Activated T-helper 1 cell treated with anti-CD3 and anti-CD28 coated beads, Interleukin-2, amount 50 U/mL, for 16 hours (primary cell): ENCODE measurements around the gene NAP1L4.

Source experiments
- DNase-seq, 2 donors: peaks; one replicate each; pipeline ENCODE4 v3.0.0-alpha.2; 2020; ENCODE audit warnings: low read depth in 1 of 2, low spot score in 1 of 2

The NAP1L4 gene

DNA sequence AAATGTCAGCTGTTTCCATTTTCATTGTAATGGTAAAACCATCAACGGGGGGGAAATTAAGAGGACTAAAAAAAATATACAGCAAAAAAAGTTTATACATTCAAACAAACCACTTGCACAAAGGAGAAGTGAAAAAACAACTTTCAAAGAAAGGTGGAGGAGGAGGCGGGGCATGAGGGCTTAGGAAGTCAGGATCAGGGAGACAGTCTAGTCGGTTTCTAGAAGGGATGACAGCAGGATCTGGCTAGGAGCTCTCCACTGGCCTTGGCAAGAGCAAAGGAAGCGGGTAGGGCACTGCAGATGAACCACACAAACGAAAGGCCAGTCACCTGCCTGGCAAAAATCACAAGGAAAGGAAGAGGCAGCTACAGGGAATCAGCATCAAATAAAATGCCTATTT lies 31.0 kb downstream of the NAP1L4 start:
- no peak for DNase-seq

GRCh38 chr11:2960139-2960538 lies 32.0 kb downstream of the NAP1L4 start:
- no peak for DNase-seq

DNA sequence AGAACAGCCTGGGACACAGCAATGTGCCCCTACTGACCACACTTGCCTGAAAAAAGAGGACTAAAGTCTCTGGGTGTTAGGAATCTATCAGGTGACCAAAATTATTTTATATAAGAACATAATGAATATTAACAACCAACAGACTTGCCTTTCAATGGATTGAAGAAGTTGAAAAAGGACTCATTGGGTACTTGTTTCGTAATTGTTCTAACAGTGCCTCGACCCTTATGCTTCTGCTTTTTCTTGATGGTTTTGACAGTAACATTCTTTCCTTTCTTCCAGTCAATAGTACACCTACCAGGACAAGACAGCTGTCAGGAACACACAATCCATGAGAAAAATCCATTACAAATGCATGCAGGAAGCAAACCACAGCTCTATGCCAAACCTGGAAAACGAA lies 33.9 kb downstream of the NAP1L4 start:
- DNase-seq, result no peak

DNA sequence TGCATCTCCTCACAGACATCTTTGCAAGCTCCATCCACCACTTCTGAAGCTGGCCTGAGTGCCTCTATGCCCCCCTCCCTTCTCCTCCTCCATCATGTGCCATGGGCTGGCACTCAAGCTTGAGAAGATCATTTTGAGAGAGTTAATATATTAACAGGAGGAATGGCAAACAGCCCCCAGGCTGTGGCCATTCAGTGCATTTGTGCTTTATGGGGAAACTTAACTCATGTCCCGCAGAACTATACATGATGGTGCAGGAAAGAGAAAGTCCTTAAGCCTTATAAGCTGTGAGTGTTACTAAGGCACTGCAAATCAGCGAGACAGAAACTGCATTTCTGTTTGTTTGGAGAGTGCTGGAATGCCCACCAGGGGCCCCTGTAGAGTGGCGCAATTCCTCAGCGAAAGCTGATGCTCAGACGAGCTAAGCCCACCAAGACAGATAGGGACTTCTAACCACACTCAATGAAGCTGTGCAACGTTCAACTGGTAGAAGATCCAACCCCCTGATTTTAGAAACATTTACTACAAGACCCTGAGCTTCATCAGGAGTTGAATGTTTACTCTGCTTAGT lies 36.1 kb downstream of the NAP1L4 start:
- no peak for DNase-seq

DNA sequence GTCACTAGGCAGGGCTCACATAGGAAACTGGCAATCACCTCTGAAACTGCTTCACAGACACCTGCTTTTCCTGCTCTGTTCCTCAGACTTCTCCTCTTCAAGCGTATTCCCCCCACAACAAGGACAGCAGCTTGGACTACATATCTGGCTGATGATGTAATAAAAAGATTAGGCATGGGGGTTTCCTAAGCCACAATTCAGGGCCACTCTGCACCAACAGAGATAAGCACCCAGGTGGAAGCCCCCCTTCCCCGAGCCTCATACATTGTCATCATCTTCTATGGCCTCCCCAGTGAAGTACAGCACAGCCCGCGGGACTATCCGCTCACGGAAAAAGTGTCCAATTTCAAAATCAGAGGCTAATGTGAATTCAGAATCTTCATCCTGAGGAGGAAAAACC lies 37.9 kb downstream of the NAP1L4 start:
- no peak for DNase-seq

- DNase-seq, result no peak
Measured at GRCh38 chr11:2952290-2952689, 39.8 kb downstream of the NAP1L4 start.

DNA sequence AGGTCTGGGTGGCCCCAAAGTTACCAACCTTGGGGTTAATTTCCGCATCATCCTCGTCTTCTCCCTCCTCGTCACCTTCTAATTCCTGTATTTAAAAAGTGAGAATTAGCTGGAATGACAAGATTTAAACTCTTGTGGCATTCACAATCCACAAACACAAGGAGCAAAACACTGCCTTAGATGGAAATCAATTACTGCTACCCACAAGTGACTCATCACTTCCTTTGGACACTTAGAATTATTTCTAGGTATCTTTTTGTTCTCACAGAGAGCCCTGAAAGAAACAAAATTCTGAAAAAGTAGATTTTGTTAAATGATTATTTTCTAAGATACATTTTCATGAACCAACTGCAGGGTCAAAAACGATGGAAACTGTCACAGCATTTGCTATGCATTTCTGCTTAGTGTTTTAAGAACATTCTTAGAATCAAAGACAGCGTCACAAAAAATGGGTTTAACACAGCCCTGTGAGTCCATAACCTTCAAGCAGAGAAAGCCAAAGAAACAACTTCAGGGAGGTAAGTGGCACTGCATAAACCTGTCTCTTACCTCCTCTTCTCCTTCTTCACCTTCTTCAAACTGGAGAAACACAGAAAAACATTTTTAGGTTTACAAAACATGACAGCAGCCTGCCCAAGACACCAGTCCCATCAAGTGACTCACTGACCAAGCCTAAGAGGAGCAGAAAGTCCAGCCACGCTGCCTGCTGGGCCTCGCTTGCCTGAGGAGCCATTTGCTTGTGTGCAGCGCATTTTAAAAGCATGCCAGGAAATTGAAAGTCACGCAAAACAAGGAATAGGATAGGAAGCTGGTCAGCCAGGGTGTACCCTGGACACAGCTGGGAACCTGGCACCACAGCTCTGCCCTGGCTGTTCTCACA lies 40.7 kb downstream of the NAP1L4 start:
- no peak for DNase-seq

GRCh38 chr11:2950825-2951224 lies 41.3 kb downstream of the NAP1L4 start:
- no peak for DNase-seq

DNA sequence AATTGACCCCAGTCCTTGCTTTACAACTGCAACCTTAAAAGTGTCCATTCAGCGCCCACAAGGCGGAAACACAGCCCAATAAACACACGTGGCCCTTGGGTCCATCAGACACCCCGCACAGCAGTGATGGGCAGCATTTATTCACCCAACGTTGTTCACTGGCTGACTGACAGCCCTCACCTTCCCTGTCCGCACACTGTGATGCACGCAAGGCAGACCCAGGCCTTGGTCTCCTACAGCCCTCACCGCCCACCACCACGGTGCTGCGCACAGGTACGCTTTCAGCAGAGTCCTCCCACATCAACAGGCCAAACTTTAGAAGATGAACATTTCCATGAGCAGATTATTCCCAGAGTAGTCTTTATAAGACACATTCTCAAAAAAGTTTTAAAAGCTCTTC lies 42.2 kb downstream of the NAP1L4 start:
- no peak for DNase-seq

- DNase-seq, result no peak
Measured at GRCh38 chr11:2947744-2948143, 44.4 kb downstream of the NAP1L4 start.

DNA sequence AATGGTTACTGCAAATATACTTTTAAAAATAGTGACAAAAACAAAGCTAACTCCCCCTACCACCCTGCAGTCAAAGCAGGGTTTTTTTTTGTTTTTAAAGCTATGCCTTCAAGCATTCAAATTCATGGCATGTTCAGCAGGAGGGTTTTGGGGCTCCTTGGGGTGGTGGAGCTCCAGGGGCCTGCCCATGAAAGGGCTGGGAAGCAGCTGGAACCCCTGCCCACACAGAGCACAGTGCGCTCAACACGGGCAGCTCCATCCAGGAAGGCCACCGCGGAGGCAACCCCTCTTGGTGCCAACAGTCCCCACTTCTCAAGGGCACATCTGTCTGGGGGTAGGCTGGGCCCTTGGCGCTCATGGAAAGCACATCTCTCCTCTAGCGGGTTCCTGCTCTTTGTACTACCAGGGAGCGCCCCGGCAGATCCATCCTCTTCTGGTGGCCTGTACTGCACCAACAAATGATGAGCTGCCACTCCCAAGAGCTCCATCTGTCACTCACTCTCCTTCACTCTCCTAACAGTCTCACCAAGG lies 46.3 kb downstream of the NAP1L4 start:
- no peak for DNase-seq

DNA sequence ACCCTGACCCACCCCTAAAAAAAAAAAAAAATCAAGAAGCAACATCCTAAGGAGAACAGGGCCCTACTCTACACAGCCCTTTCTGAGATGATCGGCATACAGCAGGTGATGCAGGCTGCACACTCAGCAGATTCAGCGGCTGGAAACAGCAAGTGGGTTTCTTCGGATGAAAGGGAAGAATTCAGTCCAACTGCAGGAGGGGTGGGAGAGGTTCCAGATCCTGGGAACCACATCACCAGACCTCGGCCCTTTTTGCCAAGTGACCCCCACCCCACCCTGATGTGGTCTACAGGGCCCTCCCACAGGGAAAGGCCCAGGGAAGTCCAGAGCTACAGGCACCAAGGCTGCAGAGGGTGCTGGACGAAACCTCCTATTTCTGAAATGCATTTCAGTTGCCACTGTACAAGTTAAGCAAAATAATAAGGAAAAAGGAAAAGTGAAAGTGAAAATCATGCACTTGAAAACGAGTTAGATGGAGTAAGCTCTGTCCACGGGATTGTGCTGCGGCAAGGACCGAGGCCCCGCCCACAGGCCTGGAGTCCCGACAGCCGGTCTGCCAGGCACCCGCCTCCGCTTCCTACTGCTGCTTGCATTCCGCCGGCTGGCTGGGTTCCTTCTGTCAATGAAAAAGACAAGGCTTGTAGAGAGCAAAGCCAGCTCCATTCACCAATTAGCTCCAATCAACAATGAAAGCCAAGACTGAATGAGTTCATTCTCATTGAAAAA lies 46.9 kb downstream of the NAP1L4 start:
- no peak for DNase-seq

- no peak for DNase-seq
Measured at GRCh38 chr11:2944530-2944929, 47.6 kb downstream of the NAP1L4 start.

- DNase-seq, result no peak
Measured at GRCh38 chr11:2943711-2944118, 48.4 kb downstream of the NAP1L4 start.

DNA sequence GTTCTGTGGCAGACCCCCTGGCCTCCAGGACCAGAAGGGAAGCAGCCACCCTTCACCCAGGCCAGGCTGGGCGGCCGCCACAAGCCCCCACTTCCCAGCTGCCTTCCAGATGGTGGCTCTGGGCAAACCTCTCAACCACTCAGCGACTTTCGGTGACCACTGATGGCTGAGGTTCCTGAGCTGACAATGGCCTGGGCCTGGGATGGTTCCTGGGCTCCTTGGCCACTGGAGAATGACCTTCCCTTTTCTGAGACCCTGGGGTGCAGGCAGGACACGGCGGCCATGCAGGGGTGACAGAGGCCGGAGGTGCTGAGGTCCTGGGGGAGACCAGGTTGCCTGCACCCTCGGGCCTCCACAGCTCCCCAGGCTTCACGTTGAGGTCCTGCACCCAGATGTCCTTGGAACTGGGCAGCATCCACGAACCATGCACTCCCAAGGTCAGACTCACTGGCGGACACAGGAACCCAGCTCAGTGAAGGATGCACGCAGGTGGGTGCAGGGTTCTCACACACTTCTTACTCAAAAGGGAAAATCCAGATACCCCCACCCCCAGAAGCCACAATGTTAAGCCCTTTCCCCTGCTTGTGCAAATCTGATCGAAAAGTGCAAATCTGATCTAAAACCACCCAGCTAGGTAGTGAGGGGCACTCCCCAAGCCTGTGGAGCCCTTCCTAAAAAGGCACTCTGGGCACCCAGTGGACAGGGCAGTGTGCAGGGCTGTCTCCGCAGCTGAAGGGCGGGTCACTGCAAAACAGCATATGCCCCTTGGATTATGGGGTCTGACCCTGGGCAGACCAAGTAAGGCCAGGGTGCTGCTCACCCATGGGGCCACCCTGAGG lies 49.0 kb downstream of the NAP1L4 start:
- no peak for DNase-seq

DNA sequence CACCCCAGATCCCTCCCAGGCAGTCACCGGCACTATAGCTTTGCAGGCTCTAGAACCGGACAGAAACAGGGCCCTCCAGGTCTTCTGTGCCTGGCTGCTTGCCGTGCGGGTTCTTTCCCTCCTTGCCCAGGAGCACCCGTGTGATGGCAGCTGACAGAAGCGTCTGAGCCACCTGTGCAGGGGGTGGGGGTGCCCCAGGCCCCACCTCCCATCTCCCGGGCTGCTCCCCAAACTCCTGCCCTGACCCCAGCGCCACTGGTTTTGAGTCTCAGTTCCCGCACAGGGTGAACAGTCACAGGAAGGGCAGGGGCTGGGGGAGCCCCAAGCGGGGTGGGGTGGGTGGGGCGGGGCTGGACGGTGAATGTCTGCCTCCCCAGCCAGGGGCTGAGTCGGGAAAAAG lies 49.7 kb downstream of the NAP1L4 start:
- no peak for DNase-seq

- DNase-seq, result no peak
Measured at GRCh38 chr11:2940921-2941821, 51.0 kb downstream of the NAP1L4 start.

- no peak for DNase-seq
Measured at GRCh38 chr11:2940147-2940920, 51.8 kb downstream of the NAP1L4 start.
